ENCODE results near the gene BOC.

The BOC gene

GRCh38 chr3:113310960-113311359 lies 99.6 kb downstream of the BOC start:
- no peaks in the 10 kb centered on the region for H3K27me3 ChIP-seq (replicated peaks; ENCODE audit: control insufficient read depth, insufficient read depth, low read length)

GRCh38 chr3:113312416-113312815 lies 101.1 kb downstream of the BOC start:
- no peak for TF ChIP-seq CTCF (IDR thresholded peaks at IDR 0.05; ENCODE audit: insufficient read depth, low read length, poor library complexity, severe bottlenecking)
- Histone ChIP-seq H3K36me3 (ENCODE audit: control insufficient read depth, insufficient read depth, low read length) (peaks cover 1% of the 10 kb centered on the region), H3K4me3 (replicated peaks; ENCODE audit: low read depth, low read length) (no peak overlapping the region), H3K27me3 (replicated peaks; ENCODE audit: control insufficient read depth, insufficient read depth, low read length) (no peaks in the 10 kb centered on the region)
- no peak for DNase-seq (ENCODE audit: extremely low read depth, insufficient read length)

More at GRCh38 chr3:113310960-113311359, 99.6 kb downstream of the BOC start:
- Histone ChIP-seq H3K4me3 (replicated peaks; ENCODE audit: low read depth, low read length) (no peak overlapping the region), H3K36me3 (ENCODE audit: control insufficient read depth, insufficient read depth, low read length) (no peaks in the 10 kb centered on the region; the same call in 1 of the 2 replicates)
- TF ChIP-seq CTCF (IDR thresholded peaks at IDR 0.05; ENCODE audit: insufficient read depth, low read length, poor library complexity, severe bottlenecking): no peak
- DNase-seq (ENCODE audit: extremely low read depth, insufficient read length): no peak

GRCh38 chr3:113314923-113315322 lies 103.6 kb downstream of the BOC start:
- DNase-seq (ENCODE audit: extremely low read depth, insufficient read length): no peak
- no peaks in the 10 kb centered on the region for H3K27me3 ChIP-seq (replicated peaks; ENCODE audit: control insufficient read depth, insufficient read depth, low read length)
- TF ChIP-seq CTCF (IDR thresholded peaks at IDR 0.05; ENCODE audit: insufficient read depth, low read length, poor library complexity, severe bottlenecking): no peak
- peaks cover 3% of the 10 kb centered on the region; the same call in 1 of the 2 replicates for H3K36me3 ChIP-seq (ENCODE audit: control insufficient read depth, insufficient read depth, low read length)
- no peak overlapping the region for H3K4me3 ChIP-seq (replicated peaks; ENCODE audit: low read depth, low read length)

- no peak for TF ChIP-seq CTCF (IDR thresholded peaks at IDR 0.05; ENCODE audit: insufficient read depth, low read length, poor library complexity, severe bottlenecking)
- no peak for DNase-seq (ENCODE audit: extremely low read depth, insufficient read length)
- no peak overlapping the region for H3K4me3 ChIP-seq (replicated peaks; ENCODE audit: low read depth, low read length)
- H3K36me3 ChIP-seq (ENCODE audit: control insufficient read depth, insufficient read depth, low read length): no peaks in the 10 kb centered on the region
- no peaks in the 10 kb centered on the region for H3K27me3 ChIP-seq (replicated peaks; ENCODE audit: control insufficient read depth, insufficient read depth, low read length)
These were observed 118.4 kb downstream of the BOC start for GRCh38 chr3:113329757-113330156.

- Histone ChIP-seq H3K36me3 (ENCODE audit: control insufficient read depth, insufficient read depth, low read length) (no peaks in the 10 kb centered on the region), H3K4me3 (replicated peaks; ENCODE audit: low read depth, low read length) (no peak overlapping the region), H3K27me3 (replicated peaks; ENCODE audit: control insufficient read depth, insufficient read depth, low read length) (no peaks in the 10 kb centered on the region)
- no peak for DNase-seq (ENCODE audit: extremely low read depth, insufficient read length)
- no peak for TF ChIP-seq CTCF (IDR thresholded peaks at IDR 0.05; ENCODE audit: insufficient read depth, low read length, poor library complexity, severe bottlenecking)
These were observed 119.4 kb downstream of the BOC start for GRCh38 chr3:113330742-113331141.

- no peak for TF ChIP-seq CTCF (IDR thresholded peaks at IDR 0.05; ENCODE audit: insufficient read depth, low read length, poor library complexity, severe bottlenecking)
- no peak for DNase-seq (ENCODE audit: extremely low read depth, insufficient read length)
These were observed 119.8 kb downstream of the BOC start for GRCh38 chr3:113331187-113331586.

More at GRCh38 chr3:113331187-113331586, 119.8 kb downstream of the BOC start:
- Histone ChIP-seq H3K4me3 (replicated peaks; ENCODE audit: low read depth, low read length) (no peak overlapping the region), H3K27me3 (replicated peaks; ENCODE audit: control insufficient read depth, insufficient read depth, low read length) (no peaks in the 10 kb centered on the region), H3K36me3 (ENCODE audit: control insufficient read depth, insufficient read depth, low read length) (no peaks in the 10 kb centered on the region)

All from GM06990 (cell line).